G401 (cell line): ENCODE results near the gene GNAL. TPM values are rescaled to one million over a fixed set of nuclear protein-coding genes. Genes with fewer than 3 reads are reported as not detected.
"Not testable (repeated sequence)": the region's sequence is repeated elsewhere in the genome, so short reads cannot be mapped to it uniquely, and the experiment has no call there.

Source experiments
- DNase-seq: peaks from one replicate; pipeline ENCODE4 v3.0.0-alpha.2; 2015; ENCODE audit warnings: low spot score
- in situ Hi-C: cut with HindIII; loops from 2 replicates; pipeline ENCODE4 v1.10.0; 2016; ENCODE audit warnings: low sequenced_read_pairs, mixed read lengths
- total RNA-seq: library from RNA; depleted of rRNA; stranded (reverse); fragments of >200 nt; shearing (Covaris generic); gene quantifications from 2 replicates; pipeline ENCODE4 v1.2.3, GENCODE V29; 2014

GNAL gene
- total RNA-seq, 1 experiment from 2014 or later: 2.1 TPM

- DNase-seq: no peak
- in situ Hi-C loops: no loop called here
Measured at GRCh38 chr18:11714244-11714918, 25.3 kb downstream of the GNAL start.

DNA sequence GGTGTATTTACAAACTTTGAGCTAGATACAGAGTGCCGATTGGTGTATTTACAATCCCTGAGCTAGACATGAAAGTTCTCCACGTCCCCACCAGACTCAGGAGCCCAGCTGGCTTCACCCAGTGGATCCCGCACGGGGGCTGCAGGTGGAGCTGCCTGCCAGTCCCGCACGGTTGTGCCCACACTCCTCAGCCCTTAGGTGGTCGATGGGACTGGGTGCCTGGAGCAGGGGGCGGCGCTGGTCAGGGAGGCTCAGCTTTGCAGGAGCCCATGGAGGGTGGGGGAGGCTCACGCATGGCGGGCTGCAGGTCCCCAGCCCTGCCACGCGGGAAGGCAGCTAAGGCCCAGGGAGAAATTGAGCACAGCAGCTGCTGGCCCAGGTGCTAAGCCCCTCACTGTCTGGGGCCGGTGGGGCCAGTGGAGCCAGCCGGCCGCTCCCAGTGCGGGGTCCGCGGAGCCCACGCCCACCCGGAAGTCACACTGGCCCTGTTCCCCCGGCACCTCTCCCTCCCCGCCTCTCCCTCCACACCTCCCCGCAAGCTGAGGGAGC, 27.8 kb downstream of the GNAL start:
- DNase-seq, in situ Hi-C loops: not testable (repeated sequence)

- in situ Hi-C loops: no loop called here
- no peak for DNase-seq
Measured at GRCh38 chr18:11719050-11719449, 30.0 kb downstream of the GNAL start.

DNA sequence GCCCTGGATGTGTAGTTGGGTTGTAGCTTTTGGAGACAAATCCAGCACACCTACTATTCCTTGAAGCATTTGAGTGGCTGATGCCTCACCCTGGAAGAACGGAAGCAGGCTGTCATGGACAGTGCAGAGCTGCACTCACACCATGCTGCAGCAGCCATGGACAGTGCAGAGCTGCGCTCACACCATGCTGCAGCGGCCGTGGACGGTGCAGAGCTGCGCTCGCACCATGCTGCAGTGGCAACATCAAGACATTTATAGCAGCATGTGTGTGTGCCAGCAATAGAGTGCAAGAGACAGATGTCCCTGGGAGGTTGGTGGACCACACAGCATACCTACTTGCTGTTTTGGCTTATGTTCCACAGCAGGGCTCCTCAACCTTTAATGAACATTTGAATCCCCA, 30.6 kb downstream of the GNAL start:
- DNase-seq: no peak

GRCh38 chr18:11721720-11722119, 32.7 kb downstream of the GNAL start:
- in situ Hi-C loops: no loop called here
- no peak for DNase-seq

More for the DNA sequence above, 30.6 kb downstream of the GNAL start:
- in situ Hi-C loops: no loop called here

DNA sequence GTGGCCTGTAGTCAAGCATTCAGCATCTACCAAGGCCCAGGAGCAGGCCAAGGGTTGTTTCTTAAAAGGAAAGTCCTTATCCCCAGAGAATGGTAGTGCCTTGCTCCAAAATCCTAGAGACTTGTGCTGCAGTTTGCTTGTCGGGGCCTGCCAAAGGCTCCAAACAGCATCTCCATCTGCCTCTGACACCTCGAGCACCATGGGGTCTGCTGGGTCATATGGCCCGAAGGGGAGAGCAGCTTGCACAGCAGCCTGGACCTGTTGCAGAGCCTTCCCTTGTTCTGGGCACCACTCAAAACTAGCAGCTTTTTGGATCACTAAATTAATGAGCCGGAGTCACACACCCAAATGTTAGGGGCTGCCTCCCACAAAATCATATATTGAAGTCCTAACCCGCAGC, 35.7 kb downstream of the GNAL start:
- DNase-seq: no peak
- in situ Hi-C loops: no loop called here

DNA sequence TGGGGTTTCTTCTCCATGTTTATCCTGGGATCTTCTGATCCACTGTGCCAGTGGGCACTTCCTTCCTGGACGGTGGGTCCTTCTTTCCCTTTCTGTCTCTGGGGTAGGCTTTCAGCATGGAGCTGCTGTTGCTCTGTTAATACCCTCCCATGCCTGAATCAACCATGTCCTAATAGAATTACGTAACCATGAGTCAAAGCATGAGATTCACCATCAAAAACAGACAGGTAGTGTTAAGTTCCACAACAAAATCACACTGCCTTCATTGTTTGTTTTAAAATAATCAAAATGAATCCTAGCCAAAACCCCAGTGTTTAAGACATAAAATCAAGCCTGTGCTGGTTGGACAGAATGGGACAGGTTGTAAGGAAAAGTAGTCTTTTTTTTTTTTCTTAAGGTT, 37.5 kb downstream of the GNAL start:
- no peak for DNase-seq
- in situ Hi-C loops: no loop called here

- in situ Hi-C loops: no loop called here
- DNase-seq: no peak
Measured at GRCh38 chr18:11728249-11728648, 39.2 kb downstream of the GNAL start.

- in situ Hi-C loops: no loop called here
- DNase-seq: no peak
Measured at GRCh38 chr18:11729556-11729955, 40.5 kb downstream of the GNAL start.

DNA sequence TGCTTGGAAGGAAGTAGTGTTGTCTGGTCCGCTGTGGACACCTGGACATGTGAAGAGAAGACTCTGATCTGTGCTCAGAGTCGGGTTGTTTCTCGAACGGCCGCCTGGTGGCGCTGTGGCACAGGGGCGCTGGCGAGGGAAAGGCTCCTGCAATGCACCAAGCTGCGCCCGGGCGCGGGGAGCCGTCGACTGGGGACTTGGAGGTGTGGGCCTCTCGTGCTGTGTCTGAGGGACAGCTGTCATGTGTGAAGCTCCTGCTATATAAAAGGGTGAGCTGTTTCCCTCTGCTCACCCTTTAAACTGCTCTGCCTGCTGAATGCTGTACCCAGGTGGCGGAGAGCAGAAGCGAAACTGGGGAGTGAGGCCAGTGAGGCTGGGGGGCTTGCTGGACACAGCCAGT, 44.0 kb downstream of the GNAL start:
- in situ Hi-C loops: no loop called here

DNA sequence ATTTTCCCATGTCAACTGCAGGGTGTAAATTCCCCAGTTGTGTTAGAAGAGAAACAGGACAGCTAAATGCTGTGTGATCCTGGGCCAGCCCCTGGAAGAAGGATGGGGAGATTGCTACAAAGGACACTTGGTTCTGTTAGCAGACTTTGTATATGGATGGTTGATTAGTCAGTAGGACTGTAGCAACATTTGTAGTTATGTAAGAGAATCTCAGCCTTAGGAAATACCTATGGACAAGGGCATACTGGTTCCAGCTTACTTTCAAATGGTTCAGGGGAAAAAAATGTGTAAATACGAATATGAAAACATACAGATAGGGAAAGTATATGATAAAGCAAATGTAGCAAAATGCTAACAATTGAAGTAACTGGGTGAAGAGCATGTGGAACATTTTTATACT, 47.6 kb downstream of the GNAL start:
- DNase-seq: no peak
- in situ Hi-C loops: no loop called here

More for the DNA sequence above, 44.0 kb downstream of the GNAL start:
- peak; percentile 23 for DNase-seq

GRCh38 chr18:11739893-11740292, 50.8 kb downstream of the GNAL start:
- DNase-seq: no peak
- in situ Hi-C loops: no loop called here

DNA sequence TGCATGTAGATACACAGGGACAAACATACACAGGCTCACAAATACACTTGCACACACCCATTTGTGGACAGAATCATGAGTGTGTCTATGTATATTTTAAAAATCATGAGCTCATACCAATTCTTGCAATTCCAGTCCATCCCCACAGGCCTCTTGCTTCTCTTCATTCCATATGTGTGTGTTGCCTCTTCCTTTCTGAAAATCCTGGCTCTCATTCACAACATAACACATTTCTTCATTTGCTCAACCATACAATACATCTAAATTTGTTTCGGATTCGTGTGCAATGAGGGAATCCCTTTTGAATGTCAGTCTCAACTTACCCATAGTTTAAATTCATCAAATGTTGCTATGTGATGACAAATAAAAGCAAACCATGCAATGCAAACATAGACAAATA, 51.4 kb downstream of the GNAL start:
- no peak for DNase-seq
- in situ Hi-C loops: no loop called here

DNA sequence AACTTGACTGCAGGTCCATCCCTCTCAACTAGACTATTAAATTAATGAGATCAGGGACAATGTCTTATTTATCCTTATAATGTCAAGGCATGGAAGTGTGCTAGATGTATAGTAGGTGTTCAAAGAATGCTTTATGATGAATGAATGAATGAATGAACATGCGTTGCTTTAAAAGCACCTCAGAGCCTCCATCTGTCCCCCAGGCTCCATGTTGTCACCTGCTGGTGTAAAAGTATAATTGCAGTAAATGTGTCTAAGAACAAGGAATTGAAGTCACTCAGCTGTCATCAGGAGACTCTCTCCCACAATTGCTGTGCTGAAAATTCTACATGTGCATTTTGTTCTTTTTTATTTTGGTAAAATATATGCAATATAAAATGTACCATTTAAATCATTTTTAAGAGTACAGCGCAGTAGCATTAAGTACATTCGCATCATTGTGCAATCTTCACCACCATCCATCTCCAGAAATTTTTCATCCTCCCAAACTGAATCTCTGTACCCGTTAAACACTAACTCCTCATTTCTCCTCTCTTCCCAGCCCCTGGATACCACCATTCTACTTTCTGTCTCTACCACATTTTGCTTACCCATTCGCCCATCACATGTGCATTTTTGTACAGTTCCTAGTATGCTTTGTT, 52.6 kb downstream of the GNAL start:
- DNase-seq: no peak
- in situ Hi-C loops: no loop called here

DNA sequence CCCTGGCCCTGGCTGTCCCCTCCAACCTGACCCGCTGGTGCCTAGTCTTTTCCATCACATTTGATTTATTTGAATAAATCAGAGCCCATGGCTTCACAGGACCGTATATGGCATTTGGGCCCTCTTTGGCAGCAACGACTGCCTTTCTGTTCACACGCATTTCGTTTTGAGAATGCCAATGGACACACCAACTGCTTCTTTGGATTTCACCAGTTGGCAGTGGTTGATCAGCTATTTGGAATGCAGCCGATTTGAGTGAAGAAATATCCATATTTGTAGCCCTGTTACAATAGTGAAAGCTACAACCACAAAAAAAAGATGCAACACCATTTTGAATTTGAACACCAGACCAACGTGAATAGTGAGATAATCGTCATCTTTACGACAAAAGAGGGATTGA, 56.5 kb downstream of the GNAL start:
- DNase-seq: no peak
- in situ Hi-C loops: no loop called here

DNA sequence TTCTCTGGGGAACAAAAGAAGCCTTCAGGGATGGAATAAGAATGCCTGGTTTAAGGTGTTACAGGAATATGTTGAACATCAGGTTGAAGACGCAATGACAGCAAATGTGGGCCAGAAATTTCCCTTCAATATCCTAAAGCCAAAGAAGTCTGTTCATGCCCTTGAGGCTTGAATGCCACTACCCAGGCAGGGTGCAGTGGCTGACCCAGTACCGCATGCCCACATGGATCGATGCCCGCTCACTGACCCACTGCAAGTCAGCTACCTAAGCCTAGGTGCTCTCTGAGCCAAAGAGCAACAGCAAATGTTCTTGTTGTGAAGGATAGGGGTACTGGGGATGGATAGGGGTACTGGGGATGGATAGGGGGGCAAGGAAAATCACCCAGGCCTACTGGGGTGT, 58.2 kb downstream of the GNAL start:
- no peak for DNase-seq
- in situ Hi-C loops: no loop called here

GRCh38 chr18:11747731-11748130, 58.7 kb downstream of the GNAL start:
- DNase-seq: no peak
- in situ Hi-C loops: no loop called here

DNA sequence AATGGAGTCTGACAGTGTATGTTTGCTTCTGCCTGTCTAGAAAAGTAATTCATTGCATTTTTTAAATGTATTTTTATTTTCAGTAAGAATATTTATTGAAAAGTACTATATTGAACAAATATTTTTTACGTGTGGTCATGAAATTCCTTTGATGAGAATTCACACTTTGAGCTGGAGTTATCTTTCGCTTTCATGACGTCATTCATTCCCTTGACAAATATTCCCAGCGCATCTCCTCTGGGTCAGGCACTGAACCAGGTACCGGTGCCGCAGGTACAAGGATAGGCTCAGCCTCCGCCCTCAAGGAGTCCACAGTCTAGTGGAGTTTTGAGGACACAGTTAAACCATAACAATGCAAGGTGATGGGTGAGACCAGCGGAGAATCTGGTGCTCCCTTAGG, 60.2 kb downstream of the GNAL start:
- DNase-seq: no peak
- in situ Hi-C loops: no loop called here

DNA sequence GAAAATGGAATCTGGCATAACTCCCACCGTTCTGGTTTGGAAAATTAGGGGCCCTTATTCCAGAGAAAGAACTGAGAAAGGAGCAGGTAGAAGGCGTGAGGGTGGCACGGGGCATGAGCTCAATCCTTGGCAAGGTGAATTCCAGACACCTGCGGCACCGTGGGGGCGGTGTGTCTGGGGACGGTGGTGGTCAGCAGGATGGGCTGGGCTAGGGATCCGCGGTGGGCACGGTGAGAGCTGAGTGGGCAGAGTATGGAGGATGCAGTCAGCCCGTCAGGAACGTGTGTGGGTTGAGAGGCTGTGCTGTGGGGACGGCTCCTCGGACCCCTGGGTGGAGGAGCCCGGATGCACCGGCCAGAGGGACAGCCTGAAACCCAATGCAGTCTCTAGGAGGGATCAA, 61.1 kb downstream of the GNAL start:
- DNase-seq: no peak
- in situ Hi-C loops: no loop called here

DNA sequence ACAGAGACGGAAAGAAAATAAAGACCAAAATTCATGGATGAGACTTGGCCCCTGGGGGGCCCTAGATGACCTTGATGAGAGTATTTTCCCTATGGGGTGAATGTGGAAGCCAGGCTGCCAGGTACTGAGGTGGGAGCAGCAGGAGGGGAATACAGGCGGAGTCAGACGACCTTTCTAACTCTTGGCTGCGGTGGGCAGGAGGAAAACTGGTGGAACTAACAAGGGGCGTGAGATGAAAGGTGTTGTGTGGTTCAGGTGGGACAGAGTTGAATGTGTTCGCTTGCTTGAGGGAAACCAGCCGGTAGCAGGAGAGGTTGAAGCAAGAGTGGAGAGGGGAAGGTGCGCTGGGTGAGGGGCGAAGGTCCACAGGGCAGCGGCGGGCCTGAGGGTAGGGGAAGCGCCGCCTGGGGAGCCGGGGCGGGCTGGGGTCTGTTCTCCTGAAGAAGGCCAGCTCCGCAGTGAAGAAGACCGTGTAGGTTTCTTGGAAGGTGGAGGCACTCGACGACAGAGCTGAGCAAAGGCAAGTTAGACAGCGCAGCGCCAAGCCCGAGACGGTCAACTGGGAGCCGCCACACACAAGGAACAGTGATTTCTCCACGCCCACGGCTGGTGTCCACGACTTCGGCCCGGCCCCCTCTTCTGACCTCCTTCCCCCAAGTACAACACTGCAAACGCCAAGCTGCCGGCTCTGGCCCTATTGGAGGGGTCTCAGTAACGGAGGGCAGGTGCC, 61.7 kb downstream of the GNAL start:
- no peak for DNase-seq
- in situ Hi-C loops: no loop called here
